SK-N-SH treated with all-trans-retinoic acid at 6 μM for 48 hours (cell line): ENCODE results near the gene JSRP1.

Source experiments
- ARNTL ChIP-seq: fragments of 450-650 bp; formaldehyde crosslinking; IDR thresholded peaks from 2 replicates; pipeline ENCODE4 v1.5.0; 2020; ENCODE audit warnings: low read depth, mild to moderate bottlenecking, moderate library complexity, borderline replicate concordance
- BACH2 ChIP-seq: fragments of 250-450 bp; sonication (Bioruptor Pico); IDR thresholded peaks from 2 replicates; pipeline ENCODE4 v1.9.0; 2021; ENCODE audit warnings: mild to moderate bottlenecking, borderline replicate concordance
- CREB5 ChIP-seq: fragments of 250-450 bp; sonication (Bioruptor Pico); IDR thresholded peaks from 2 replicates; pipeline ENCODE4 v1.5.1; 2020; ENCODE audit warnings: low read depth, mild to moderate bottlenecking, moderate library complexity
- PATZ1 ChIP-seq: fragments of 250-450 bp; sonication (Bioruptor Pico); IDR thresholded peaks from 2 replicates; pipeline ENCODE4 v1.8.0; 2020; ENCODE audit warnings: mild to moderate bottlenecking, moderate library complexity, borderline replicate concordance
- PPARA ChIP-seq: fragments of 250-450 bp; sonication (Bioruptor Pico); IDR thresholded peaks from 2 replicates; pipeline ENCODE4 v1.5.0; 2020; ENCODE audit warnings: mild to moderate bottlenecking, borderline replicate concordance
- TCF4 ChIP-seq: fragments of 250-450 bp; sonication (Bioruptor Pico); IDR thresholded peaks from 2 replicates; pipeline ENCODE4 v1.8.0; 2021; ENCODE audit warnings: mild to moderate bottlenecking, moderate library complexity, borderline replicate concordance
- ZFP3 ChIP-seq: fragments of 250-450 bp; sonication (Bioruptor Pico); IDR thresholded peaks from 2 replicates; pipeline ENCODE4 v1.5.0; 2020; ENCODE audit warnings: mild to moderate bottlenecking, moderate library complexity
- ZFP30 ChIP-seq: fragments of 450-650 bp; formaldehyde crosslinking; IDR thresholded peaks from 2 replicates; pipeline ENCODE4 v1.5.0; 2022; ENCODE audit warnings: mild to moderate bottlenecking, moderate library complexity
- ZNF70 ChIP-seq: fragments of 450-650 bp; formaldehyde crosslinking; IDR thresholded peaks from 2 replicates; pipeline ENCODE4 v1.5.0; 2020; ENCODE audit warnings: mild to moderate bottlenecking, moderate library complexity

- TF ChIP-seq CREB5 (no peak), ZNF70 (CRISPR knock-in tag) (no peak), PATZ1 (CRISPR knock-in tag) (no peak), TCF4 (CRISPR knock-in tag) (no peak), ZFP3 (CRISPR knock-in tag) (no peak), BACH2 (CRISPR knock-in tag) (no peak), ARNTL (no peak), ZFP30 (no peak), PPARA (CRISPR knock-in tag) (no peak)
Measured at GRCh38 chr19:2302319-2303210, 46.3 kb upstream of the JSRP1 start.
